AG09309 (cell line): ENCODE results near the gene WSB1.

ENCODE experiments used
- DNase-seq: peaks from one replicate; pipeline ENCODE4 v3.0.0-alpha.2; 2010; ENCODE audit warnings: low read depth
- H3K4me3 ChIP-seq: 2 replicates; pipeline ENCODE4 v1.5.1; 2011; ENCODE audit warnings: mild to moderate bottlenecking, low read depth, low read length, moderate library complexity; ENCODE audit not compliant: control insufficient read depth
- CTCF ChIP-seq: IDR thresholded peaks from 2 replicates; pipeline ENCODE4 v1.5.1; 2011; ENCODE audit warnings: mild to moderate bottlenecking, low read depth, low read length, inconsistent platforms; ENCODE audit not compliant: insufficient read depth, control insufficient read depth; ENCODE audit errors: missing control alignments

The WSB1 gene

GRCh38 chr17:27319541-27320221 is 25.8 kb downstream of the WSB1 start:
- TF ChIP-seq CTCF = no peak
- no peak for DNase-seq
- H3K4me3 ChIP-seq = no peak overlapping the region

GRCh38 chr17:27320222-27320560 is 26.3 kb downstream of the WSB1 start:
- DNase-seq = no peak

GRCh38 chr17:27321372-27321771 is 27.5 kb downstream of the WSB1 start:
- no peak overlapping the region for H3K4me3 ChIP-seq
- no peak for TF ChIP-seq CTCF
- no peak for DNase-seq

More at GRCh38 chr17:27320222-27320560, 26.3 kb downstream of the WSB1 start:
- H3K4me3 ChIP-seq = no peak overlapping the region
- TF ChIP-seq CTCF = no peak

DNA sequence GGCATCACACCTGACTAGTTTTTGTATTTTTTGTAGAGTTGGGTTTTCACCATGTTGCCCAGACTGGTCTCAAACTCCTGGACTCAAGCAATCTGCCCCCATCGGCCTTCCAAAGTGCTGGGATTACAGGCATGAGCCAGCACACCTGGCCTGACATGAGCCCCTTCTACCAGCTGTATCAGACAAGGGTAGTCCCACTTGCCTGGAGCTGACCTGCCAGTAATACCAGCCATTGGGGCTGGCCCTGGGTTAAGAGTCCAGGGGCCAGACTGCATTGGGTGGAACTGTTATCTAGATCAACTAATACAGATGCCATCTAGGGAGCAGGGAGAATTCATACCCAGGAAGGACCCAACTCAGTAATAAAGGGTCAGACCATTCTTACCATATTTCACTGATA is 28.1 kb downstream of the WSB1 start:
- DNase-seq = no peak
- TF ChIP-seq CTCF = no peak
- H3K4me3 ChIP-seq = no peak overlapping the region

DNA sequence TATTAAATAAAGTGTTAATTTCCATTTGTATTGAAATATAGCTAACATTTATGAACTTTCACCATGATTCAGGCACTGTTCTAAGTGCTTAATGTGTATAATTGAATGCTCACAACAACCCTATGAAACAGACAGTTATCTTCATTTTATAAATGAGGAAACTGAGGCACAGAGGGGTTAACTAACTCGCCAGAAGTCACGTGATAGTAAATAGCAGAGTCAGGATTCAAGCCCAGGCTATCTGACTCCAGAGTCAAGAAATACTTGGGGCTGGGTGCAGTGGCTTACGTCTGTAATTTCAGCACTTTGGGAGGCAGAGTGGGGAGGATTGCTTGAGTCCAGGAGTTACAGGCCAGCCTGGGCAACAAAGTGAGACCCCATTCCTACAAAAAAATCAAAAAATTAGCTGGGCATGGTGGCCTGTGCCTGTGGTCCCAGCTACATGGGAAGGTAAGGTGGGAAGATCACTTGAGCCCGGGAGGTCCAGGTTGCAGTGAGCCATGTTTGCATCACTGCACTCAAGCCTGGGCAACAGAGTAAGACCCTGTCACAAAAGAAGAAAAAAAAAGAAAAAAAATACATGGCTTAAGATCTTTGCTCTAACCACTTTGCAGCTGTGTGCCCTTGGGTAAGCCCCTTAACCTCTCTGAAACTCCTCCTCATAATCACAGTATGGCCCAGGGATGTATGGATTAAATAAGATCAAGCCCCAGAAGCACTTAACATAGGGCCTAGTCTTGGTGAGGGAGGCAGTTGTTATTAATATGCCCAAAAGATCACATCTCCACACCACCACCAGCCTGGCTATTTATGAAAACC is 29.0 kb downstream of the WSB1 start:
- TF ChIP-seq CTCF = no peak
- DNase-seq = no peak
- no peak overlapping the region for H3K4me3 ChIP-seq

- TF ChIP-seq CTCF = no peak
- no peak for DNase-seq
- H3K4me3 ChIP-seq = no peak overlapping the region
These were observed 29.8 kb downstream of the WSB1 start for GRCh38 chr17:27323538-27324215.
